Measurements from ENCODE around the gene USH1C.

Gene USH1C

DNA sequence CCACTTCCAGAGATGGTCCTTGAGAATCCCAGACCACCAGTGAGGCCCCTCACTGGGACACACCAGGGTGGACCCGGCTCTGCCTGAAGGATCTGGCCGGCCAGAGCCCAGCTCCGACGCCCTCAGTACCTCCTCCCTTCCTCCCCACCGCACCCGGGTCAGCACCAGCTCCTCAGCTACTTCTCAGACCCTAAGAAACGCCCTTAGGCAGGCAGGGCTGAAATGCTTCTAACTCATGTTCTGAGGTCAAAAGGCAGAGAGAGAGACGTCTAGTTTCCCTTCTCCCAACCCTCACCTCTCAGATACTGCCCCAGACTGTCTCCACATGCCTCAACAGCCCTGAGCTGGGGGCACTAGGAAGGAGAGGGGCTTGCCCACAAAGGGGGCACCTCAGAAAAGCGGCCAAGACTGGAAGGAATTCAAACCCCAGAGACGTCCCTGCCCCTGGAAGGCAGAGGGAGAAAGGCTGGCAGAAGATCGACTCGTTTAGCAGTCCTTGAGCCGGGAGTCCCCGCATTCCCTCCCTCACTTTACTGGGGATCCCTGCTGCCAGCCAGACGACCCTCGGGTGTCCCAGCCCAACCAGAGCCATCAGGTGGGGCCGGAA, 539 bp downstream of the USH1C start:
- no peak for DNase-seq

DNA sequence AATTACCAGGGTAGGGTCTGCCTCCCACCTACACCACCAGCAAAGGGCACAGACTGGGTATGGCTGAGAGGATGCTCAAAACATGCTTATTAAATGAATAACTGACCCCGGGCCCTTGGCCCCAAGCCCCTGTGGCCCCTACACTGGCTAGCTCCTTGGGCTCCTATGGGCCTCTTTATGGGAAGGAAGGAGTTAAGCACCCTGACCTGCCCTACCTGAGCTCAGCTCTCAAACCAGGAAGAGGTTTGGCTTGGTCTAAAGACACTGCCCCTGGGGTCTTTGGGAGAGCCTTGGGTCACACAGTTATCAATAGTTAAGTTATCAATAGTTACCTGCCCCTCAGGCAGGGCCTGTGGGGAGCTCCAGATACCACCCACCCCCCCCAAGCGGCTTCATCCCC, 1.2 kb downstream of the USH1C start:
- no peak for DNase-seq

DNA sequence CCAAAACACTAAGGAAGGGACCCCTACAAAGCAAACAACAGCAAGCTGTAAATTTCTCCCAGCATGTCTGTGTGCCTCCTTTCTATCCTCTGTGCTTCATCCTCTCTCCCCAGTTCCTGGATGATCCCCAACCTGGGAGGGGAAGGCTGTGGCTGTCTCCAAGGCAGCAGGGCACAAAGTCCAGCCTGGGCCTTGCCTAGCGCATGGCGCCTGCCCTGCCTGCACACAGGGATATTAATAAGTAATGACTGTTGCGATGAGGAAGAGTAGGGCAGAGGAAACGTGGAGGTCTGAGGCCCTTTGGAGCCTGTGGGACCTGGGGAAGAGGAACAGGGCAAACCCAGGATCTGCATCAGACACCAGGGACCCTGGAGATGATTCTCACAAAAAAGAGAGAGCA, 2.0 kb downstream of the USH1C start:
- no peak for DNase-seq

- DNase-seq = no peak
These were observed 2.8 kb downstream of the USH1C start for GRCh38 chr11:17541330-17541885.

DNA sequence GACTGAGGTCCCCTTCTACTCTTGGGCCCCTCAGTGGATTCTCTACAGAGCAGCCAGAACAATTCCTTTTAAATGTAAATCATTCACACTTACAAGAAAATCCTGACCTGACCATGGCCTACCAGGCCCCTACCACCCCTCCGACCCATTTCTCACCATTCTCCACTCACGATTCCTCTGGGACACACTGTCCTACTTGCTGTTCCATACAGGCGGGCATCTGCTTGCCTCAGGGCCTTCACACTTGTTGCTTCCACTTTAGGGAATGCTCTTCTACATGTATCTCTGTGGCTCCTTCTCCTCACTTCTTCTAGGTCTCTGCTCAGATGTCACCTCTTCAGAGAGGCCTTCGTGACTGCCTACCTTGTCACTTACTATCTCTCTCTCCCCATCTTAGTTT, 3.4 kb downstream of the USH1C start:
- DNase-seq = no peak

- no peak for DNase-seq
These were observed 5.5 kb downstream of the USH1C start for GRCh38 chr11:17538731-17539130.

GRCh38 chr11:17538054-17538453, 6.2 kb downstream of the USH1C start:
- DNase-seq = no peak

- DNase-seq = no peak
These were observed 7.0 kb downstream of the USH1C start for GRCh38 chr11:17537261-17537660.

- DNase-seq = no peak
These were observed 8.7 kb downstream of the USH1C start for GRCh38 chr11:17535488-17535887.

GRCh38 chr11:17533778-17534415, 10.3 kb downstream of the USH1C start:
- DNase-seq = no peak

DNA sequence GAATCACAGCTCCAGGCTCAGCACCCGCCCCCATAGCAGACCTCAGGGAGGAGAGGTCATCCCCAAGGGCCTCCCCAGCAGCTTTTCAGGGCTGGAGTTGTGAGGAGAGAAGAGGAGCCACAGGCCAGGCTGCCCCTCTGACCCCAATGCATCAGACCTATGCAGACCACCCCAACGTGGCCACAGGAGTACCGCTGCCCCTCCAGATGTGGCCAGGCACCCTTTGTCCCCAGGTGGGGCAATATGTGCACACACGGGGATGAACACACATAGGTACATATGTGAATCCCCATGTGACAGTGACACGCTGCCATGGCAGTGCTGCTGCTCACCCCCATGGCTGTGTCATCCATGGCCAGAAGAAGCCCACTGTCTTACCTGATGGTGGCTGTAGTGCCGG, 10.9 kb downstream of the USH1C start:
- no peak for DNase-seq

DNA sequence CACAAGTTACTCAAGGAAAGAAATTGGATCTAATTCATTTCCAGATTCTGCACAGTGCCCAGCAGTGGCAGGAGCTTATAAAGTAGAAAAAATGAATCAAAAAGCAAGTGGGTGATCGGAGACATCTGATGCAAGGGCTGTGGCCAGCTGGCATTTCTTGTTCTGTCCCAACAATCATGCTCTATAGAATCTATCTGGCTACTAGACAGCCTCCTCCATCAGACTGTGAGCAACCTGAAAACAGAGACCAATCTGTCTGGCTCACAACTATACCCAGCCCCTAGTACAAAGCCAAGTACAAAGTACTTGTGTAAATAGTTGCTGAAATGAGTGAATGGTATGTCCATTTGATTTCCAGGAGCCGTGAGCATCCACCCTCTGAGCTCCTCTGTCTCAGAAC, 11.4 kb downstream of the USH1C start:
- no peak for DNase-seq

GRCh38 chr11:17531636-17532113, 12.5 kb downstream of the USH1C start:
- no peak for DNase-seq

GRCh38 chr11:17531071-17531600, 13.1 kb downstream of the USH1C start:
- no peak for DNase-seq

GRCh38 chr11:17529844-17530185, 14.4 kb downstream of the USH1C start:
- DNase-seq = no peak

DNA sequence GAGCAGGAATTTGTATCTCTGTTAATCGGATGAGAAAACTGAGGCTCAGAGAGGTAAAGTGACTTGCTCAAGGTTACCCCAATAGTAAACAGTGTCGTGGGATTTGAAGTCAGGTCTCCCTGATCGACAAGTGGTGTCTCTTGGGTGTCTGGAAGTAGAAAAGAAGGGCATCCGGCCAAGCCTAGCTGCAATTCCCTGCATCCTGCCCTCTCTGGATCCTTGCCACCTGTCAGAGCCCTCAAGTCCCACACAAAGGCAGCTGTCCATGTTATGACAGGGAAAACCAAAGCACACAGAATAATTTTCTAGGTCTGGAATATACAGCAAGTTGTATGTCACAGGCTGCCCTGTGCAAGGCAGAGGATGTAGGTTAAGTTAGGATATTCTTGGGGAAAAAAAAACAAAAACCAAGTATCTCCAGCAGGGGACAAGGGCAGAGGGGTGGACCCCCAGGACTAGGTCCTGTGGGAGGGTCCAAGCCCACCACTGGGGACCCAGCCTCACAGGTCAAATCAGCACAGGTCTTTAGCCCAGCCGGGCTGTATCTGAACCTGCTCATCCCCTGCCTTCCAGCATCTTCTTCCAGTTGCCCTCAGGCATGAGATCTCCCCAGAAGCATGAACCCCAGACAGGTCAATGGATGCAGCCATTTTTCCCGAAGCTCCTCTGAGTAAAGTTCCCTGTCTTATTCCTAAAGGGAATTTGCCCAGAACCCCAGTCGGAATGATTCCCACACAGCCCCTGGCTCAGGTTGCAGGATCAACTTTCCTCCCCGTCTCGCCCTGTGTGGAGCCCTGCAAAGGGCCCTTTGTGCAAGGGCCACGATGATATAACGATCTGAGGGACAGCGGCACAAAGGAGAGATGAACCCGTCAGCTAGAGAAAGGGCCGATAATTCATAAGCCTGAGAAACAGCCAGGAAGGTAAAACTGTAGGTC, 15.0 kb downstream of the USH1C start:
- DNase-seq = no peak

DNA sequence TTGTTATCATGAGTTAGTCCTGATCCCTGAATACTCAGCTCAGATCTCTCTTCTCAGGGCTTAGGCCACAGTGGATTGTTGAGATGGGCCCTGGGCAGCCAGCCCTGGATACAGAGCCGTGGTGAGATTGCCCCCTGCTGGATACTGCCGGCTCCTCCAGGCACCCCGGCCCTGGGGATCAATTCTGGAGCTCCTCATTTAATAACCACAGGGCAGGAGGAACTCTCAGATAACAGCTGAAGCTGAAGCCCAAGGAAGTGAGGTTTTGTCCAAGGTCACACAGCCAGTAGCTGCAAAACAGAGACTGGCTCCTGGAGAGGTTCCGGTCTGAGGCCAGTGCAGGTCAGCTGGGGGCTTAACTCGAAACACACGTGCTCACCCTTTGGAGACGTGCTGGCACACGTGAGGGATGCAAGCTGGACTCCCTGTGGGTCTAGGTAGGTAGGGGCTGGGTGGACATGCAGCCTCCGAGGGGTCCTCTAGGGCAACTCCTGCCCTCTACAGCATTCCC, 16.0 kb downstream of the USH1C start:
- no peak for DNase-seq

- DNase-seq = no peak
These were observed 16.6 kb downstream of the USH1C start for GRCh38 chr11:17527628-17527995.

DNA sequence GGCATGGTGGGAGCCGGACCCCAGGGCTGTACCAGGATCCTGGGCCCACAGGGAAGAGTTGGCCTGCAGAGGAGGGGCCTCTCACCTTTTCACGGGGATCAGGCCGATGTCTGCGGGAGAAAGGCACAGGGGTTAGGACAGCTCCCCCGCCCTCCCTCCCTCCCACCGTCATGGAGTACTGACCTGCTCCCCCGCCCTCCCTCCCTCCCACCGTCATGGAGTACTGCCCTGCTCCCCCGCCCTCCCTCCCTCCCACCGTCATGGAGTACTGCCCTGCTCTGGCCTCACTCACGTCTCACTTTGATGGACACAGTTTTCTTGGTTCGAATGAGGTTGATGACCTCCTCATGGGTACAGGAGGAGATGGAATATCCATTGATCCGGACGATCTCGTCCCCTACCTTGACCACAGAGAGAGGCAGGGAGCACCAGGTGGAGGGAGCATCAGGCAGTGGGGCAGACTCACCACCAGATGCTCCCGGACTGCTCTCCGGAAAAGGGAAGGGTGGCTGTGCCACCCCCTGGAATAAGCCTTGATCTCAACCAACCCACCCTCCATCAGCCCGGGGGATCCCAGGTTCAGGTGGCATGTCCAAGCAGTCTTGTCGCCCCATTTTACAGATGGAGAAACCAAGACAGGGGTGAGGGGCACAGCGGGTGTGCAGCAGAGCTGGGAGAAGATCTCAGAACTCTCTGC, 17.1 kb downstream of the USH1C start:
- DNase-seq = no peak

- DNase-seq = no peak
These were observed 17.9 kb downstream of the USH1C start for GRCh38 chr11:17526326-17526725.

- no peak for DNase-seq
These were observed 18.6 kb downstream of the USH1C start for GRCh38 chr11:17525570-17525969.

- no peak for DNase-seq
These were observed 20.0 kb downstream of the USH1C start for GRCh38 chr11:17524221-17524620.

GRCh38 chr11:17522655-17523054, 21.6 kb downstream of the USH1C start:
- DNase-seq = no peak

Data from NCI-H524 treated with DMSO at 0.1 percent for 48 hours (cell line).